Measurements from ENCODE around the gene GOLPH3.

DNA sequence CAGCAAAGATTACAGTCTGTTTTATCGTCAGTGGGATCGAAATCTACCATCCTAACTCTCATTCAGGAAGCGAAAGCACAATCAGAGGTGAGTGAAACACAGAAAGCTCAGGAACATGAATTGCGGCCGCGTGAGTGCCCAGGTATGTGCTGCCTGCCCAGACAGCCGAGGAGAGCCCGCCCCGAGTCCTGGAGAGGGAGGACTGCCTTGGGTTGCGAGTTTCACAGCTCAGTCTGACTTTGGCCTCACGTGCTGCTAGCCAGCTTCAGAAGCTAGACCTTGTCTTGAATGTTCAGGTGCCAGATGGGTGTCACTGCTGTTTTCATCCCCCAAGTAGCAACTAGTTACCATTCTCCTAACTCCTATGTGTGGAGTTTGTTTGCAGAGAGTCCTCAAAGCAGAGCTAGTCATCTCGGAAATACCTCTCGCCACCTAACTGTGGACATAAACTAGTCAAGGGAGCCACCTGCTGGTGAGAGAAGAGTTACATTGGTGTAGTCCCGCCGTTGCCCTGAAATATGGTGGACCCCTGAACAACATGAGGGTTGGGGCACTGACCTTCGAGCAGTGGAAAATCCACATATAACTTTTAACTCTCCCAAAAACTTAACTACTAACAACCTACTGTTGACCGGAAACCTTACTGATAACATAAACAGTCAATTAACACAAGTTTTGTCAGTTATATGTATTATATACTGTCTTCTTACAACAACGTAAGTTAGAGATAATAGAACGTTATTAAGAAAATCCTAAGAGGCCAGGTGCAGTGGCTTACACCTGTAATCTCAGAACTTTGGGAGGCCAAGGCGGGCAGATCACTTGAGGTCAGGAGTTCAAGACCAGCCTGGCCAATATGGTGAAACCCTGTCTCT lies 80.9 kb downstream of the GOLPH3 start:
- TF ChIP-seq, protein P1, sequence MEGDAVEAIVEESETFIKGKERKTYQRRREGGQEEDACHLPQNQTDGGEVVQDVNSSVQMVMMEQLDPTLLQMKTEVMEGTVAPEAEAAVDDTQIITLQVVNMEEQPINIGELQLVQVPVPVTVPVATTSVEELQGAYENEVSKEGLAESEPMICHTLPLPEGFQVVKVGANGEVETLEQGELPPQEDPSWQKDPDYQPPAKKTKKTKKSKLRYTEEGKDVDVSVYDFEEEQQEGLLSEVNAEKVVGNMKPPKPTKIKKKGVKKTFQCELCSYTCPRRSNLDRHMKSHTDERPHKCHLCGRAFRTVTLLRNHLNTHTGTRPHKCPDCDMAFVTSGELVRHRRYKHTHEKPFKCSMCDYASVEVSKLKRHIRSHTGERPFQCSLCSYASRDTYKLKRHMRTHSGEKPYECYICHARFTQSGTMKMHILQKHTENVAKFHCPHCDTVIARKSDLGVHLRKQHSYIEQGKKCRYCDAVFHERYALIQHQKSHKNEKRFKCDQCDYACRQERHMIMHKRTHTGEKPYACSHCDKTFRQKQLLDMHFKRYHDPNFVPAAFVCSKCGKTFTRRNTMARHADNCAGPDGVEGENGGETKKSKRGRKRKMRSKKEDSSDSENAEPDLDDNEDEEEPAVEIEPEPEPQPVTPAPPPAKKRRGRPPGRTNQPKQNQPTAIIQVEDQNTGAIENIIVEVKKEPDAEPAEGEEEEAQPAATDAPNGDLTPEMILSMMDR (IDR thresholded peaks at IDR 0.05 in 2 of 3, conservative IDR thresholded peaks at IDR 0.05 in 1 of 3; ENCODE audit: borderline replicate concordance in 1 of 3, insufficient read depth in 1 of 3, low read depth in 2 of 3, low read length in 2 of 3), result peak; percentile 56 to 87 (median 69); a peak in 5 of 6 replicates
- TF ChIP-seq EGR1 (IDR thresholded peaks at IDR 0.05; ENCODE audit: low read depth), result no peak
- no peak for TF ChIP-seq POLR2AphosphoS5 (IDR thresholded peaks at IDR 0.05; ENCODE audit: low read depth, low read length)
- TF ChIP-seq, protein P2, sequence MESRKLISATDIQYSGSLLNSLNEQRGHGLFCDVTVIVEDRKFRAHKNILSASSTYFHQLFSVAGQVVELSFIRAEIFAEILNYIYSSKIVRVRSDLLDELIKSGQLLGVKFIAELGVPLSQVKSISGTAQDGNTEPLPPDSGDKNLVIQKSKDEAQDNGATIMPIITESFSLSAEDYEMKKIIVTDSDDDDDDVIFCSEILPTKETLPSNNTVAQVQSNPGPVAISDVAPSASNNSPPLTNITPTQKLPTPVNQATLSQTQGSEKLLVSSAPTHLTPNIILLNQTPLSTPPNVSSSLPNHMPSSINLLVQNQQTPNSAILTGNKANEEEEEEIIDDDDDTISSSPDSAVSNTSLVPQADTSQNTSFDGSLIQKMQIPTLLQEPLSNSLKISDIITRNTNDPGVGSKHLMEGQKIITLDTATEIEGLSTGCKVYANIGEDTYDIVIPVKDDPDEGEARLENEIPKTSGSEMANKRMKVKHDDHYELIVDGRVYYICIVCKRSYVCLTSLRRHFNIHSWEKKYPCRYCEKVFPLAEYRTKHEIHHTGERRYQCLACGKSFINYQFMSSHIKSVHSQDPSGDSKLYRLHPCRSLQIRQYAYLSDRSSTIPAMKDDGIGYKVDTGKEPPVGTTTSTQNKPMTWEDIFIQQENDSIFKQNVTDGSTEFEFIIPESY (IDR thresholded peaks at IDR 0.05; ENCODE audit: extremely low read depth, insufficient replicate concordance, low read length), result no peak
- no peak for TF ChIP-seq EZH2phosphoT487 (IDR thresholded peaks at IDR 0.05; ENCODE audit: borderline replicate concordance)
- TF ChIP-seq ZNF274 (IDR thresholded peaks at IDR 0.05; ENCODE audit: low read depth, low read length), result no peak
- TF ChIP-seq CEBPB (IDR thresholded peaks at IDR 0.05; ENCODE audit: low read depth), result no peak
- TF ChIP-seq JUND (IDR thresholded peaks at IDR 0.05), result no peak
- no peak for TF ChIP-seq POLR2A (IDR thresholded peaks at IDR 0.05; ENCODE audit: borderline replicate concordance, extremely low read depth, insufficient read depth, insufficient read length)
- TF ChIP-seq, protein P3, sequence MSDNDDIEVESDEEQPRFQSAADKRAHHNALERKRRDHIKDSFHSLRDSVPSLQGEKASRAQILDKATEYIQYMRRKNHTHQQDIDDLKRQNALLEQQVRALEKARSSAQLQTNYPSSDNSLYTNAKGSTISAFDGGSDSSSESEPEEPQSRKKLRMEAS (IDR thresholded peaks at IDR 0.05), result no peak
- no peak for TF ChIP-seq SIN3A (IDR thresholded peaks at IDR 0.05; ENCODE audit: low read depth)
- no peak for TF ChIP-seq EZH2 (IDR thresholded peaks at IDR 0.05)
- TF ChIP-seq, protein P4, sequence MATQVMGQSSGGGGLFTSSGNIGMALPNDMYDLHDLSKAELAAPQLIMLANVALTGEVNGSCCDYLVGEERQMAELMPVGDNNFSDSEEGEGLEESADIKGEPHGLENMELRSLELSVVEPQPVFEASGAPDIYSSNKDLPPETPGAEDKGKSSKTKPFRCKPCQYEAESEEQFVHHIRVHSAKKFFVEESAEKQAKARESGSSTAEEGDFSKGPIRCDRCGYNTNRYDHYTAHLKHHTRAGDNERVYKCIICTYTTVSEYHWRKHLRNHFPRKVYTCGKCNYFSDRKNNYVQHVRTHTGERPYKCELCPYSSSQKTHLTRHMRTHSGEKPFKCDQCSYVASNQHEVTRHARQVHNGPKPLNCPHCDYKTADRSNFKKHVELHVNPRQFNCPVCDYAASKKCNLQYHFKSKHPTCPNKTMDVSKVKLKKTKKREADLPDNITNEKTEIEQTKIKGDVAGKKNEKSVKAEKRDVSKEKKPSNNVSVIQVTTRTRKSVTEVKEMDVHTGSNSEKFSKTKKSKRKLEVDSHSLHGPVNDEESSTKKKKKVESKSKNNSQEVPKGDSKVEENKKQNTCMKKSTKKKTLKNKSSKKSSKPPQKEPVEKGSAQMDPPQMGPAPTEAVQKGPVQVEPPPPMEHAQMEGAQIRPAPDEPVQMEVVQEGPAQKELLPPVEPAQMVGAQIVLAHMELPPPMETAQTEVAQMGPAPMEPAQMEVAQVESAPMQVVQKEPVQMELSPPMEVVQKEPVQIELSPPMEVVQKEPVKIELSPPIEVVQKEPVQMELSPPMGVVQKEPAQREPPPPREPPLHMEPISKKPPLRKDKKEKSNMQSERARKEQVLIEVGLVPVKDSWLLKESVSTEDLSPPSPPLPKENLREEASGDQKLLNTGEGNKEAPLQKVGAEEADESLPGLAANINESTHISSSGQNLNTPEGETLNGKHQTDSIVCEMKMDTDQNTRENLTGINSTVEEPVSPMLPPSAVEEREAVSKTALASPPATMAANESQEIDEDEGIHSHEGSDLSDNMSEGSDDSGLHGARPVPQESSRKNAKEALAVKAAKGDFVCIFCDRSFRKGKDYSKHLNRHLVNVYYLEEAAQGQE (IDR thresholded peaks at IDR 0.05; ENCODE audit: low read depth), result no peak

Measured in HCT116 (cell line).